Heart left ventricle (tissue), 16 donors: Measurements from ENCODE around the gene ELL3. TPM values are rescaled to one million over a fixed set of nuclear protein-coding genes. Genes with fewer than 3 reads are reported as not detected.

Experiments
- ATAC-seq, 4 donors: fragments of 200-7000 bp; cut with Tn5 transposase; one replicate each; pipeline ENCODE4 v1.9.1; 2020 to 2022; ENCODE audit warnings: moderate library complexity in 4 of 4, mild to moderate bottlenecking in 3 of 4, moderate number of reproducible peaks in 1 of 4
- DNase-seq, 5 donors: peaks; one replicate each; pipeline ENCODE4 v3.0.0-alpha.2; 2020
- H3K27ac ChIP-seq, 12 donors: fragments of 200-600 bp; sonication (generic) in 4 of 12; one replicate each; pipeline versions ENCODE4 v1.5.0 to v1.8.0; 2016 to 2022; ENCODE audit warnings: mild to moderate bottlenecking in 2 of 12
- H3K27me3 ChIP-seq, 9 donors: fragments of 200-600 bp; sonication (generic) in 2 of 9; one replicate each; pipeline versions ENCODE4 v1.5.1 to v1.8.0; 2016 to 2022; ENCODE audit warnings: mild to moderate bottlenecking in 3 of 9
- H3K36me3 ChIP-seq, 9 donors: fragments of 200-600 bp; sonication (generic) in 2 of 9; one replicate each; pipeline versions ENCODE4 v1.5.0 to v1.8.0; 2018 to 2022; ENCODE audit warnings: mild to moderate bottlenecking in 2 of 9
- H3K4me1 ChIP-seq, 12 donors: fragments of 200-600 bp; sonication (generic) in 4 of 12; one replicate each; pipeline versions ENCODE4 v1.5.0 to v1.8.0; 2016 to 2022; ENCODE audit warnings: mild to moderate bottlenecking in 3 of 12
- H3K4me3 ChIP-seq, 12 donors: fragments of 200-600 bp; sonication (generic) in 4 of 12; one replicate each; pipeline versions ENCODE4 v1.5.0 to v1.8.0; 2017 to 2022; ENCODE audit warnings: mild to moderate bottlenecking in 9 of 12, moderate library complexity in 4 of 12
- H3K9me3 ChIP-seq, 12 donors: fragments of 200-600 bp; sonication (generic) in 4 of 12; one replicate each; pipeline versions ENCODE4 v1.5.0 to v1.8.0; 2016 to 2022; ENCODE audit warnings: mild to moderate bottlenecking in 1 of 12
- POLR2A ChIP-seq, 2 donors: fragments of 450-650 bp; IDR thresholded peaks; one replicate each; pipeline ENCODE4 v1.6.1; 2017; ENCODE audit warnings: antibody characterized with exemption in 2 of 2, mild to moderate bottlenecking in 2 of 2, moderate library complexity in 2 of 2
- WGBS, 4 donors: extraction: QIAGEN DNeasy Blood & Tissue Kit in 2 of 4; methylation state at CpG; one replicate each; pipeline versions ENCODE4 v1.1.5 to v1.1.7; 2013 to 2018; 5-methylcytosine and 5-hydroxymethylcytosine counted together
- intact Hi-C, 10 donors: fragments of 100-400 bp; cut with DNase I; formaldehyde crosslinking; loops; one replicate each; pipeline versions ENCODE4 v1.11.1 to v1.14.2; 2022
- polyA plus RNA-seq, 2 donors: library from polyadenylated mRNA; stranded (reverse); fragments of 200-250 nt; gene quantifications; one replicate each; pipeline ENCODE4 v1.2.3, GENCODE V29; 2013
- total RNA-seq, 9 donors: library from RNA; depleted of rRNA in 2 of 9; stranded (reverse); fragments of >200 nt in 2 of 9; fragmentation: NEBNext Ultra II Directional in 3 of 9; extraction: Animal tissue kit (Norgen Biotek cat#: 25700) in 3 of 9; gene quantifications; one replicate each; pipeline versions ENCODE4 v1.1.0 to v1.2.4, GENCODE V29; 2016 to 2023
- TF ChIP-seq, protein P1 (sequence below), 12 donors: fragments of 200-600 bp; sonication (generic) in 4 of 12; IDR thresholded peaks; one replicate each; pipeline versions ENCODE4 v1.5.0 to v1.8.0; 2018 to 2022; ENCODE audit warnings: antibody characterized with exemption in 12 of 12, mild to moderate bottlenecking in 5 of 12
- donor health status: ischemic (EF 13 %, LVEDD 7.1; RV severe dilation, severe dysfunction).
- donor health status: healthy with polysubstance abuse.
- donor health status: DM: no; HTN: yes; CAD: no.
- donor health status: DM: no; HTN: no; CAD: no.
- donor health status: ischemic (EF 25% LVEDD 6.9; RV normal size, moderate dysfunction).
- donor health status: ischemic (EF 25% LVEDD 5.7; RV mildly dilated, moderate dysfunction).
- donor health status: healthy.
- donor health status: DM: yes; HTN: yes; CAD: no.
- donor health status: ischemic (EF 35%, LVEDD 5.7; RV mildly dilated, moderate dysfunction).
- donor health status: nonischemic (EF 11% LVEDD 7.7; RV severe dilation, severe dysfunction).
- donor health status: DM: yes; HTN: yes; CAD: no.
- donor health status: PGD.
- donor health status: ischemic (EF 29% LVEDD 5.4; RV normal size, mild dysfunction).
- donor health status: nonischemic (EF 23%, LVEDD 6.1; RV moderate dilation, normal function).

Gene ELL3
- total and polyA plus RNA-seq, 11 donors: 0.35 to 6.3 (median 1.0) TPM

DNA sequence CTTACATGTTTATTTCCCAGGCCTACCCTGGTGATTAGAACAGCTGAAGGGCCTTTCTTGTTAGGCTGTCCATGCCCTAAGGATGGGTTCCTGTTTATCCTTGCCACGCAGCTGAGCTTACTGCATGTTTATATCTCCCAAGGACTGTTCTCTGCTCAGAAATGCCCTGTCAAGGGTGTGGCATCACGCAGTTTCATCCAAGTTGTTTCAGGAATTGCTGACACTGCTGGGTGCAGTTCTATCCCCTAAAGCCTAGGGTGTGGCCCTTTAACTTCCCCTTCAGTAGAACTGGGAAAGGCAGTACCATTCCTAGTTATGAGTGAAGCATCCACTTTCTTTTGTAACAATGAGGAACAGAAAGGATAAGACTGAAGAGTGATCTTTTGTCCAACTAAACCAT is 5.0 kb downstream of the ELL3 start:
- peaks cover 0 to 80% (median 71%) of the 10 kb centered on the region in 9 donors for H3K36me3 ChIP-seq
- intact Hi-C loops: no loop called here
- H3K27ac ChIP-seq: no peak overlapping the region
- H3K27me3 ChIP-seq: no peaks in the 10 kb centered on the region
- DNase-seq (no peak), ATAC-seq (peak in 3 of 4 donors; percentile 14 to 48 (median 18))
- H3K4me3 ChIP-seq: no peak overlapping the region
- no peak for TF ChIP-seq POLR2A (IDR thresholded peaks at IDR 0.05)
- TF ChIP-seq, protein P1, sequence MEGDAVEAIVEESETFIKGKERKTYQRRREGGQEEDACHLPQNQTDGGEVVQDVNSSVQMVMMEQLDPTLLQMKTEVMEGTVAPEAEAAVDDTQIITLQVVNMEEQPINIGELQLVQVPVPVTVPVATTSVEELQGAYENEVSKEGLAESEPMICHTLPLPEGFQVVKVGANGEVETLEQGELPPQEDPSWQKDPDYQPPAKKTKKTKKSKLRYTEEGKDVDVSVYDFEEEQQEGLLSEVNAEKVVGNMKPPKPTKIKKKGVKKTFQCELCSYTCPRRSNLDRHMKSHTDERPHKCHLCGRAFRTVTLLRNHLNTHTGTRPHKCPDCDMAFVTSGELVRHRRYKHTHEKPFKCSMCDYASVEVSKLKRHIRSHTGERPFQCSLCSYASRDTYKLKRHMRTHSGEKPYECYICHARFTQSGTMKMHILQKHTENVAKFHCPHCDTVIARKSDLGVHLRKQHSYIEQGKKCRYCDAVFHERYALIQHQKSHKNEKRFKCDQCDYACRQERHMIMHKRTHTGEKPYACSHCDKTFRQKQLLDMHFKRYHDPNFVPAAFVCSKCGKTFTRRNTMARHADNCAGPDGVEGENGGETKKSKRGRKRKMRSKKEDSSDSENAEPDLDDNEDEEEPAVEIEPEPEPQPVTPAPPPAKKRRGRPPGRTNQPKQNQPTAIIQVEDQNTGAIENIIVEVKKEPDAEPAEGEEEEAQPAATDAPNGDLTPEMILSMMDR (IDR thresholded peaks at IDR 0.05): no peak
- WGBS, 4 donors: 58 to 81% (median 78%) methylated on average over 2 of the region's 2 CpGs
- peaks cover 0 to 31% (median 5%) of the 10 kb centered on the region in 12 donors for H3K4me1 ChIP-seq
- H3K9me3 ChIP-seq: no peaks in the 10 kb centered on the region

DNA sequence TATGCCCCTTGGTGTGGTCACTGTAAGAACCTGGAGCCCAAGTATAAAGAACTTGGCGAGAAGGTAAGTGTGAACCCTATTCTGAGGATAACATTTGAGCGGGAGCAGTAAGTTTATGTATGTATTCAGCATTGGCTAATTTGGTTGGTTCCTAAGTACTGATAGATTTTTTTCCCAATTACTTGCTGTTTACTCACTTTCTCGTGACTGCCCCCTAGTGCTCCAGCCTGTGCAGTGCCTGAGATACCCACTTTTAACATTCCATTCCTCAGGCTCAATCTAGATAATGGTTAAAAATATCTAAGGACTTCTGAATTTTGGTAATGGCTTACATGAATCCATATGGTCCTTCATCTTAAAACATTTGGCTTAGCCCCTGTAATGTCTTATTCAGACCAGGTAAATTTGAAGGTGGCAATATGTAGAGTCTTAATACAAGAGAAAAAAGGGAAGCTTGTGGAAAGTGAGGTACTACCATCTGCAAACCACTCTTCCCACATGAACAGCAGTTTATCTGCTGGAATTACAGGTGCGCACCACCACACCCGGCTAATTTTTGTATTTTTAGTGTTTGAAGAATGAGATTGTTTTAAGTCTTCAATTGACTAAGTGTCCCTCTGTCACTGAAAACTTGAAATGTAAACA is 7.1 kb downstream of the ELL3 start:
- 69 to 75% (median 70%) methylated on average over 5 of the region's 5 CpGs for WGBS, 4 donors
- intact Hi-C loops: loop anchor here in 1 of 10 donors (10.0 kb wide), 1 partner anchor 55 kb away; the partner anchor contains the start of genes MFAP1 and WDR76
- Histone ChIP-seq H3K36me3 (peaks cover 0 to 98% (median 92%) of the 10 kb centered on the region in 9 donors), H3K9me3 (no peaks in the 10 kb centered on the region), H3K4me1 (peaks cover 0 to 20% (median 0%) of the 10 kb centered on the region in 12 donors), H3K27ac (no peak overlapping the region), H3K27me3 (no peaks in the 10 kb centered on the region), H3K4me3 (no peak overlapping the region)
- peak in 3 of 4 donors; percentile 30 to 57 (median 43) for ATAC-seq
- DNase-seq: peak in 2 of 5 donors; percentile 25 to 52
- TF ChIP-seq, protein P1 (IDR thresholded peaks at IDR 0.05): peak; percentile 61 to 90 (median 77)
- no peak for TF ChIP-seq POLR2A (IDR thresholded peaks at IDR 0.05)

DNA sequence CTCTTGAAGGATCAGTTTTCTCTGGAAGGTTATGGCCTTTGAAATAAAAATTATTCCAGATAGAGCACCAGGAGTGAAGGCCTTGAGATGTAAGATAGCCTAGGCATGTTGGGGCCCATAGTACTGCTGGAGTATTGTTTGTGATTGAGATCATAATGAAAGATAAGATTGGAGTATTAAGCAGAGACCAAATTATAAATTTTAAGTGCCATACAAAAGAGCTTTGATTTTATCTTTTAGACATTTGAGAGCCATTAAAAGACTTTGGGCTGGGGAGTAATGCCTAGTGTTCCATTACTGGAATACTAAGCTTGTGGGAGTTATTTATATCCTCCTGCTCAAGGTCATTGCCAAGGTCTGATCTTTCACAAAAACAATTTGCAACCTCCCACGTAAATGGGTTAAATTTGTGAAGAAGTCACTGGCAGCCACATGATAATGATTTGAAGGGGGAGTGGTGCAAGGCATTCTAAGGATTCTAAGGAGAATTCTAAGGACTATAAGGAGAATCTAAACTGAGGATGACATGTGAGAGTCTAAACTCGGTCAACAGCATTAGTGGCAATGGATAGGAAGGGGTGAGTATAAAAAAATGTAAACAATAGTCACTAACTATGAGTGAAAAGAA is 12.8 kb downstream of the ELL3 start:
- H3K4me3 ChIP-seq: no peak overlapping the region
- ATAC-seq (no peak), DNase-seq (no peak)
- no peak for TF ChIP-seq POLR2A (IDR thresholded peaks at IDR 0.05)
- TF ChIP-seq, protein P1 (IDR thresholded peaks at IDR 0.05): no peak
- no peaks in the 10 kb centered on the region for H3K27me3 ChIP-seq
- H3K36me3 ChIP-seq: peaks cover 0 to 100% (median 98%) of the 10 kb centered on the region in 9 donors
- peaks cover 0 to 8% (median 0%) of the 10 kb centered on the region in 12 donors for H3K4me1 ChIP-seq
- intact Hi-C loops: loop anchor here in 1 of 10 donors (10.0 kb wide), 1 partner anchor 61 kb away; the partner anchor contains the start of genes MFAP1 and WDR76
- no peaks in the 10 kb centered on the region for H3K9me3 ChIP-seq
- 60 to 62% (median 61%) methylated on average over 2 of the region's 2 CpGs for WGBS, 4 donors
- peak overlapping the region in 3 of 12 donors; percentile 4 to 35 (median 8) for H3K27ac ChIP-seq

DNA sequence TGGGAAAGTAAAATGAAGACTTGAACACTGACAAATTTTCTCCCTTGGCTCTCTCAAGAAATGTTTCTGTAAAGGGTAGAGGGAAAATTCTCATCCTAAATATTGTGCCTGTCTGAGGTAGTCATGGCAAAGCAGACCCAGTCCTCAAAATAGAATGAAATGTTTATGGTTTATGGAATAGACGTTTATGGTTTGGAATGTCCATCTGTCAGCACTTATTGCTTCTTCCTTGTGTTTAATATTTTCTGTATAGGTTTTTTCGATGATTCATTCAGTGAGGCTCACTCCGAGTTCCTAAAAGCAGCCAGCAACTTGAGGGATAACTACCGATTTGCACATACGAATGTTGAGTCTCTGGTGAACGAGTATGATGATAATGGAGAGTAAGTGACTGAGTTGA is 13.9 kb downstream of the ELL3 start:
- DNase-seq (no peak), ATAC-seq (no peak)
- Histone ChIP-seq H3K4me1 (peaks cover 0 to 8% (median 0%) of the 10 kb centered on the region in 12 donors), H3K27me3 (no peaks in the 10 kb centered on the region), H3K27ac (no peak overlapping the region), H3K9me3 (no peaks in the 10 kb centered on the region), H3K4me3 (no peak overlapping the region), H3K36me3 (peaks cover 0 to 100% (median 98%) of the 10 kb centered on the region in 9 donors)
- intact Hi-C loops: loop anchor here in 1 of 10 donors (10.0 kb wide), 1 partner anchor 62 kb away; the partner anchor contains the start of genes MFAP1 and WDR76
- TF ChIP-seq POLR2A (IDR thresholded peaks at IDR 0.05): no peak
- TF ChIP-seq, protein P1 (IDR thresholded peaks at IDR 0.05): no peak
- WGBS, 4 donors: 79 to 82% (median 81%) methylated on average over 6 of the region's 6 CpGs
